C4-2B (cell line): Measurements from ENCODE around the gene PFDN4.

Experiments
- CTCF ChIP-seq: fragments of 450-650 bp; conservative IDR thresholded peaks from 2 replicates; pipeline ENCODE4 v1.5.1; 2017; ENCODE audit warnings: mild to moderate bottlenecking
- ZFX ChIP-seq: fragments of 450-650 bp; IDR thresholded peaks from 2 replicates; pipeline ENCODE4 v1.6.1; 2017

GRCh38 chr20:54207743-54208547, at the start of gene PFDN4:
- peak; percentile 97 for TF ChIP-seq CTCF
- peak; percentile 96 for TF ChIP-seq ZFX
